Measurements from ENCODE around the gene SLC12A7.

The SLC12A7 gene

GRCh38 chr5:1053391-1054017 lies 58.4 kb downstream of the SLC12A7 start:
- TF ChIP-seq, protein P1, sequence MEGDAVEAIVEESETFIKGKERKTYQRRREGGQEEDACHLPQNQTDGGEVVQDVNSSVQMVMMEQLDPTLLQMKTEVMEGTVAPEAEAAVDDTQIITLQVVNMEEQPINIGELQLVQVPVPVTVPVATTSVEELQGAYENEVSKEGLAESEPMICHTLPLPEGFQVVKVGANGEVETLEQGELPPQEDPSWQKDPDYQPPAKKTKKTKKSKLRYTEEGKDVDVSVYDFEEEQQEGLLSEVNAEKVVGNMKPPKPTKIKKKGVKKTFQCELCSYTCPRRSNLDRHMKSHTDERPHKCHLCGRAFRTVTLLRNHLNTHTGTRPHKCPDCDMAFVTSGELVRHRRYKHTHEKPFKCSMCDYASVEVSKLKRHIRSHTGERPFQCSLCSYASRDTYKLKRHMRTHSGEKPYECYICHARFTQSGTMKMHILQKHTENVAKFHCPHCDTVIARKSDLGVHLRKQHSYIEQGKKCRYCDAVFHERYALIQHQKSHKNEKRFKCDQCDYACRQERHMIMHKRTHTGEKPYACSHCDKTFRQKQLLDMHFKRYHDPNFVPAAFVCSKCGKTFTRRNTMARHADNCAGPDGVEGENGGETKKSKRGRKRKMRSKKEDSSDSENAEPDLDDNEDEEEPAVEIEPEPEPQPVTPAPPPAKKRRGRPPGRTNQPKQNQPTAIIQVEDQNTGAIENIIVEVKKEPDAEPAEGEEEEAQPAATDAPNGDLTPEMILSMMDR (IDR thresholded peaks at IDR 0.05), result no peak
- Histone ChIP-seq H3K36me3 (peaks cover 0 to 81% (median 52%) of the 10 kb centered on the region in 3 donors), H3K4me1 (no peaks in the 10 kb centered on the region), H3K27me3 (no peaks in the 10 kb centered on the region), H3K4me3 (no peak overlapping the region), H3K9me3 (no peaks in the 10 kb centered on the region), H3K27ac (no peak overlapping the region)
- DNase-seq, result no peak
- intact Hi-C loops (cut with DNase I; ENCODE audit: low total_unique reads), result no loop called here

- Histone ChIP-seq H3K4me1 (no peaks in the 10 kb centered on the region), H3K36me3 (peaks cover 0 to 74% (median 52%) of the 10 kb centered on the region in 3 donors), H3K4me3 (no peak overlapping the region), H3K9me3 (no peaks in the 10 kb centered on the region), H3K27me3 (no peaks in the 10 kb centered on the region), H3K27ac (no peak overlapping the region)
- intact Hi-C loops (cut with DNase I; ENCODE audit: low total_unique reads), result no loop called here
- TF ChIP-seq, protein P1 (IDR thresholded peaks at IDR 0.05), result no peak
- DNase-seq, result no peak
These were observed 59.0 kb downstream of the SLC12A7 start for GRCh38 chr5:1052641-1053390.

DNA sequence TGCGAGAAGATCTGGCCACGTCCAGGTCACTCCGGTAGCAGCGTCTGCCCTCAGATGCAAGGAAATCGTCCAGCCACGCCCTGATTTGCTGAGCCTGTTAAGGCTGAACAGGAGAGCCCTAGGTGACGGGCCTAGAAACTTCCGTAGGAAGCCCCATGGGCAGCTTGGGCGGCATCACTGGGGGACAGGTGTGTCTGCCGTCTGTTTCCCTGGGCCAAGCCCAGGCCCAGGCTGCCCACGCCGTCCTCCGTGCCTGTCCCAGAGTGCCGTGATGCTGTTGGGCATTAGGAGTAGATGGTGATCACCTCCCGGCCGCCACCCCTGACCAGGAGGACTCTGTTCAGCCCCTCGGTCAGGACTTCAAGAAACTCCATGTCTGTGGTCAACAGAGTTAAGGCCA lies 59.8 kb downstream of the SLC12A7 start:
- H3K27ac ChIP-seq, result no peak overlapping the region
- no peaks in the 10 kb centered on the region for H3K27me3 ChIP-seq
- no peak for DNase-seq
- H3K4me1 ChIP-seq, result no peaks in the 10 kb centered on the region
- peaks cover 0 to 66% (median 46%) of the 10 kb centered on the region in 3 donors for H3K36me3 ChIP-seq
- no peaks in the 10 kb centered on the region for H3K9me3 ChIP-seq
- intact Hi-C loops (cut with DNase I; ENCODE audit: low total_unique reads), result no loop called here
- H3K4me3 ChIP-seq, result no peak overlapping the region
- TF ChIP-seq, protein P1 (IDR thresholded peaks at IDR 0.05), result no peak

- Histone ChIP-seq H3K4me1 (no peaks in the 10 kb centered on the region), H3K36me3 (peaks cover 0 to 59% (median 39%) of the 10 kb centered on the region in 3 donors), H3K27me3 (no peaks in the 10 kb centered on the region), H3K4me3 (no peak overlapping the region), H3K9me3 (no peaks in the 10 kb centered on the region), H3K27ac (no peak overlapping the region)
- no peak for DNase-seq
- intact Hi-C loops (cut with DNase I; ENCODE audit: low total_unique reads), result no loop called here
- TF ChIP-seq, protein P1 (IDR thresholded peaks at IDR 0.05), result no peak
These were observed 60.5 kb downstream of the SLC12A7 start for GRCh38 chr5:1051366-1051720.

DNA sequence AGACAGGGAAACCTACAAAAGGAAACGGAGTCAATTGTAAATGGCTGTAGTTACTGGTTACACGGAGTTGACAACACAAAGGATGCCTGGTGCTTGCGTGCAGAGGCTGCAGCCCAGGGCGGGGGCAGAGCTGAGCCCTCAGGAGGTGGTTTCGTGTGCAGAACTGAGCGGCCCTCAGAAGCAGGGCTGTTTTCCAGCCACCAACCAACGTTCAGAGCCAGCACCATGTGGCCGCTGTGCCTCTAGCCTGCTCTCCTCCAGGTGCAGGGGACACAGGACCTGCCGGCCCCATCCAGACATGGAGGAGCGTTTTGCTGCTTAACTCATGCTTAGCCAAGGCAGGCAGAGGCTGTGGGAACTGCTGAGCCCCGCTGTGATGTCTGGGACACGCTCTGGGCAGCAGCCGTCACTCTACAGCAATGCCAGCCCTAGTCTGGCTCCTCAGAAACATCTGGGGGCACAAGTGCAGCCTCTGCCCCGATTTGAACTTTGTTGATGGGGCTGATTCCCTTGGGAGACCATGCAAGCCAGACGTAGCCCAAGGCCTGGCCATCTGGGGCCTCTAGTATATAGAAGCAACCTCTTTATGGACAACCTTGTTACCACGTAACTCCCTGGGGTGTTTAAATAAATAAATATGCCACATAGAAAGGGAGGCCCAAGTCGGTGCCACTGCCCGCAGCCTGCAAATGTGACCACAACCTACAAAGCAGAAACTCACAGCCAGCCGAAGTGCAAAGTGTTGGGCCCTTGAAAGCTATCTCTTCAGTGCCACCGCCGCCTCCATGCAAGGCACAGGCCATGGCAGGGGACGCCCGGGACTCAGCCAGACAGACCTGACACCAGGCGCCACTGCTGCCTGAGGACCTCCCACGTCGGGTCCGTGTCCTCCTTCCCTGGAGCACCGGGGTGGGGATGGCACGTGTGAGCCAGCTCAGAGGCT lies 61.2 kb downstream of the SLC12A7 start:
- no peak for DNase-seq
- no peaks in the 10 kb centered on the region for H3K4me1 ChIP-seq
- H3K27ac ChIP-seq, result no peak overlapping the region
- intact Hi-C loops (cut with DNase I; ENCODE audit: low total_unique reads), result no loop called here
- TF ChIP-seq, protein P1 (IDR thresholded peaks at IDR 0.05), result no peak
- peaks cover 0 to 53% (median 34%) of the 10 kb centered on the region in 3 donors for H3K36me3 ChIP-seq
- H3K9me3 ChIP-seq, result no peaks in the 10 kb centered on the region
- no peak overlapping the region for H3K4me3 ChIP-seq
- H3K27me3 ChIP-seq, result no peaks in the 10 kb centered on the region
